H1 (cell line): ENCODE results near the gene LPGAT1. TPM values are rescaled to one million over a fixed set of nuclear protein-coding genes. Genes with fewer than 3 reads are reported as not detected.

ENCODE experiments used
- CTCF ChIA-PET: fragments of 300-600 bp; sonication (Branson Sonifier 250); formaldehyde crosslinking; loops from one replicate; lab custom pipeline; 2021; ENCODE audit not compliant: partially characterized antibody; lab: Charles Lee
- POLR2A ChIA-PET: fragments of 300-600 bp; sonication (Branson Sonifier 250); formaldehyde crosslinking; loops from one replicate; lab custom pipeline; 2021; ENCODE audit warnings: inconsistent platforms; ENCODE audit not compliant: partially characterized antibody; lab: Charles Lee
- DNase-seq, 2 experiments: peaks; one replicate each; pipeline versions ENCODE4 v3.0.0 to v3.0.0-alpha.2; 2010 to 2022; ENCODE audit warnings: low spot score in 2 of 2, low read depth in 1 of 2, mixed read lengths in 1 of 2
- FAIRE-seq: peaks from 2 replicates; lab custom pipeline; 2011; peaks lifted over from hg19 to GRCh38; lab: Jason Lieb, UNC
- H2AFZ ChIP-seq: 2 replicates; pipeline ENCODE4 v1.8.1; 2012; ENCODE audit warnings: low read length, inconsistent platforms
- H2AK5ac ChIP-seq: 2 replicates; pipeline ENCODE4 v1.6.1; 2013; ENCODE audit warnings: low read depth, low read length
- H2BK120ac ChIP-seq: replicated peaks from 2 replicates; pipeline ENCODE3; 2013; ENCODE audit warnings: low read depth, low read length, inconsistent platforms
- H2BK12ac ChIP-seq: 2 replicates; pipeline ENCODE4 v1.6.1; 2013; ENCODE audit warnings: low read depth, low read length
- H2BK15ac ChIP-seq: 2 replicates; pipeline ENCODE4 v1.6.1; 2013; ENCODE audit warnings: low read length
- H2BK20ac ChIP-seq: 2 replicates; pipeline ENCODE4 v1.6.1; 2013; ENCODE audit warnings: low read length
- H2BK5ac ChIP-seq: 2 replicates; pipeline ENCODE4 v1.6.1; 2013; ENCODE audit warnings: low read depth, low read length
- H3K14ac ChIP-seq: 2 replicates; pipeline ENCODE4 v1.6.1; 2013; ENCODE audit warnings: inconsistent platforms; ENCODE audit not compliant: insufficient read length
- H3K18ac ChIP-seq: 2 replicates; pipeline ENCODE4 v1.6.1; 2013; ENCODE audit warnings: low read length; ENCODE audit errors: extremely low read depth
- H3K23ac ChIP-seq: 2 replicates; pipeline ENCODE4 v1.6.1; 2013; ENCODE audit warnings: inconsistent platforms; ENCODE audit not compliant: insufficient read length
- H3K23me2 ChIP-seq: 2 replicates; pipeline ENCODE4 v1.6.1; 2013; ENCODE audit warnings: low read depth, low read length
- H3K27ac ChIP-seq: 2 replicates; pipeline ENCODE4 v1.6.1; 2011; ENCODE audit warnings: low read depth, low read length, inconsistent platforms
- H3K27me3 ChIP-seq, 4 experiments: replicated peaks in 1 of 4; 1 replicate in 1 of 4; 2 replicates in 3 of 4; pipeline versions ENCODE4 v1.6.1 to v1.8.1; 2011 to 2013; ENCODE audit warnings: low read length in 3 of 4, mild to moderate bottlenecking in 3 of 4, inconsistent platforms in 2 of 4, mixed read lengths in 2 of 4, moderate library complexity in 1 of 4; ENCODE audit not compliant: control insufficient read depth in 3 of 4, insufficient read depth in 3 of 4; ENCODE audit errors: extremely low read depth in 1 of 4
- H3K36me3 ChIP-seq, 4 experiments: 2 replicates each; pipeline versions ENCODE4 v1.6.1 to v1.8.1; 2011 to 2013; ENCODE audit warnings: mild to moderate bottlenecking in 4 of 4, low read length in 3 of 4, moderate library complexity in 2 of 4, control low read depth in 1 of 4, inconsistent platforms in 1 of 4; ENCODE audit not compliant: insufficient read depth in 4 of 4, control insufficient read depth in 2 of 4
- H3K4ac ChIP-seq: replicated peaks from 2 replicates; pipeline ENCODE3; 2013; ENCODE audit warnings: low read length, low read depth, mixed read lengths, inconsistent platforms; ENCODE audit not compliant: insufficient read length
- H3K4me1 ChIP-seq, 4 experiments: replicated peaks in 1 of 4; 1 replicate in 1 of 4; 2 replicates in 3 of 4; pipeline versions ENCODE4 v1.6.1 to v1.8.1; 2011 to 2013; ENCODE audit warnings: low read length in 3 of 4, inconsistent platforms in 2 of 4, mixed read lengths in 1 of 4; ENCODE audit not compliant: insufficient read depth in 4 of 4, control insufficient read depth in 3 of 4
- H3K4me2 ChIP-seq, 2 experiments: 2 replicates each; pipeline versions ENCODE4 v1.6.1 to v1.8.1; 2011 to 2013; ENCODE audit warnings: low read depth in 2 of 2, low read length in 2 of 2, control low read depth in 1 of 2, inconsistent platforms in 1 of 2, mild to moderate bottlenecking in 1 of 2; ENCODE audit not compliant: insufficient read depth in 1 of 2
- H3K4me3 ChIP-seq, 4 experiments: fragments of 200-600, 300-600 bp in 1 of 4; sonication (generic), shearing (Covaris generic), sonication (Bioruptor Twin) in 1 of 4; 2 replicates each; pipeline versions ENCODE4 v1.5.1 to v1.8.1; 2011 to 2016; ENCODE audit warnings: low read length in 4 of 4, low read depth in 3 of 4, control low read depth in 2 of 4, inconsistent platforms in 2 of 4, mild to moderate bottlenecking in 2 of 4, mixed read lengths in 1 of 4, moderate library complexity in 1 of 4; ENCODE audit not compliant: insufficient read depth in 2 of 4; ENCODE audit errors: extremely low read depth in 1 of 4
- H3K56ac ChIP-seq: replicated peaks from 2 replicates; pipeline ENCODE3; 2013; ENCODE audit warnings: low read depth, mild to moderate bottlenecking, mixed read lengths, low read length, inconsistent platforms; ENCODE audit not compliant: insufficient read length
- H3K79me1 ChIP-seq: 2 replicates; pipeline ENCODE4 v1.6.1; 2013; ENCODE audit warnings: low read depth, low read length, control low read depth
- H3K79me2 ChIP-seq, 2 experiments: 2 replicates each; pipeline versions ENCODE4 v1.6.1 to v1.8.1; 2012 to 2013; ENCODE audit warnings: low read length in 2 of 2, mild to moderate bottlenecking in 2 of 2, inconsistent platforms in 1 of 2; ENCODE audit not compliant: insufficient read depth in 2 of 2, control insufficient read depth in 1 of 2
- H3K9ac ChIP-seq, 4 experiments: replicated peaks in 1 of 4; 1 replicate in 1 of 4; 2 replicates in 3 of 4; pipeline versions ENCODE4 v1.6.1 to v1.8.1; 2011 to 2013; ENCODE audit warnings: low read depth in 3 of 4, low read length in 3 of 4, control low read depth in 2 of 4, mild to moderate bottlenecking in 2 of 4, moderate library complexity in 2 of 4, inconsistent platforms in 1 of 4; ENCODE audit errors: extremely low read depth in 1 of 4
- H3K9me3 ChIP-seq, 2 experiments: 2 replicates each; pipeline versions ENCODE4 v1.6.1 to v1.8.1; 2012 to 2013; ENCODE audit warnings: mild to moderate bottlenecking in 2 of 2, moderate library complexity in 2 of 2, control low read depth in 1 of 2, inconsistent platforms in 1 of 2, low read depth in 1 of 2, low read length in 1 of 2, mixed read lengths in 1 of 2; ENCODE audit not compliant: insufficient read depth in 2 of 2
- H4K20me1 ChIP-seq, 2 experiments: replicated peaks in 1 of 2; 2 replicates each; pipeline versions ENCODE3 to v1.8.1; 2011 to 2013; ENCODE audit warnings: inconsistent platforms in 2 of 2, low read length in 2 of 2, mild to moderate bottlenecking in 1 of 2; ENCODE audit not compliant: insufficient read depth in 2 of 2, control insufficient read depth in 1 of 2
- H4K5ac ChIP-seq: 2 replicates; pipeline ENCODE4 v1.6.1; 2013; ENCODE audit warnings: low read length, low read depth, mixed read lengths, inconsistent platforms; ENCODE audit not compliant: insufficient read length
- H4K8ac ChIP-seq: 2 replicates; pipeline ENCODE4 v1.8.0; 2013; ENCODE audit warnings: mild to moderate bottlenecking, moderate library complexity, low read length, inconsistent platforms; ENCODE audit not compliant: insufficient read depth; ENCODE audit errors: extremely low read depth
- H4K91ac ChIP-seq: replicated peaks from 2 replicates; pipeline ENCODE3; 2013; ENCODE audit warnings: low read length, mixed read lengths, inconsistent platforms; ENCODE audit not compliant: insufficient read length
- CBX8 ChIP-seq: fragments of 300-800, 300-1000 bp; sonication (generic); IDR thresholded peaks from 2 replicates; pipeline ENCODE4 v1.7.1; 2016; ENCODE audit warnings: low read depth, low read length, borderline replicate concordance
- GABPA ChIP-seq: IDR thresholded peaks from 2 replicates; pipeline ENCODE4 v1.6.1; 2011; ENCODE audit warnings: mild to moderate bottlenecking, low read length, moderate library complexity, borderline replicate concordance; ENCODE audit not compliant: insufficient read depth
- HDAC2 ChIP-seq, 2 experiments: fragments of 300-600 bp in 1 of 2; sonication (generic) in 1 of 2; IDR thresholded peaks; 2 replicates each; pipeline ENCODE4 v1.6.1; 2011 to 2012; ENCODE audit warnings: low read depth in 2 of 2, low read length in 2 of 2, mild to moderate bottlenecking in 2 of 2, moderate library complexity in 2 of 2, borderline replicate concordance in 1 of 2, inconsistent platforms in 1 of 2
- POLR2AphosphoS5 ChIP-seq: IDR thresholded peaks from 2 replicates; pipeline ENCODE4 v1.6.1; 2011; ENCODE audit warnings: low read depth, low read length
- RAD21 ChIP-seq, 2 experiments: IDR thresholded peaks in 1 of 2; conservative IDR thresholded peaks in 1 of 2; 2 replicates each; pipeline ENCODE4 v1.6.1; 2011; ENCODE audit warnings: low read depth in 2 of 2, low read length in 2 of 2, improper control_type of control experiment in 1 of 2, inconsistent platforms in 1 of 2, mild to moderate bottlenecking in 1 of 2, moderate library complexity in 1 of 2
- WGBS, 2 experiments: shearing (Covaris generic) in 1 of 2; methylation state at CpG; one replicate each; pipeline versions ENCODE4 v1.1.6 to v1.1.7; 2013 to 2015; ENCODE audit warnings: low lambda C conversion rate in 2 of 2, mixed read lengths in 2 of 2, inconsistent platforms in 1 of 2, low coverage in 1 of 2, missing lambda C conversion rate in 1 of 2; ENCODE audit not compliant: insufficient replicate concordance in 2 of 2, insufficient coverage in 1 of 2, insufficient read length in 1 of 2; ENCODE audit errors: extremely low coverage in 1 of 2, missing lambda C conversion rate in 1 of 2; 5-methylcytosine and 5-hydroxymethylcytosine counted together
- polyA plus RNA-seq, 7 experiments: library from polyadenylated mRNA; depleted of rRNA in 3 of 7; stranded (reverse) in 5 of 7; unstranded in 2 of 7; fragments of >200 nt in 5 of 7; fragments of 200-250 nt in 2 of 7; gene quantifications; 1 replicate in 5 of 7; 2 replicates in 1 of 7; 4 replicates in 1 of 7; pipeline versions ENCODE4 v1.2.1 to v1.2.3, GENCODE V29; 2011 to 2013; ENCODE audit warnings: missing spikeins in 2 of 7, mixed read lengths in 2 of 7
- total RNA-seq: library from RNA; stranded (reverse); fragmentation: NEBNext Ultra II Directional; extraction: Animal tissue kit (Norgen Biotek cat#: 25700); gene quantifications from 2 replicates; pipeline ENCODE4 v1.2.1, GENCODE V29; 2021
- TF ChIP-seq, protein P1 (sequence below), 3 experiments: IDR thresholded peaks; 1 replicate in 2 of 3; 2 replicates in 1 of 3; pipeline versions ENCODE4 v1.5.1 to v1.6.1; 2011; ENCODE audit warnings: low read length in 3 of 3, mild to moderate bottlenecking in 3 of 3, inconsistent platforms in 2 of 3, low read depth in 1 of 3, moderate library complexity in 1 of 3; ENCODE audit not compliant: insufficient read depth in 1 of 3; ENCODE audit errors: control extremely low read depth in 1 of 3

LPGAT1 gene
- total and polyA plus RNA-seq, 2 of the 8 experiments (the other 6 are each of a cell fraction or from before 2014, with no cell fraction given): 2.3 to 13.5 TPM

DNA sequence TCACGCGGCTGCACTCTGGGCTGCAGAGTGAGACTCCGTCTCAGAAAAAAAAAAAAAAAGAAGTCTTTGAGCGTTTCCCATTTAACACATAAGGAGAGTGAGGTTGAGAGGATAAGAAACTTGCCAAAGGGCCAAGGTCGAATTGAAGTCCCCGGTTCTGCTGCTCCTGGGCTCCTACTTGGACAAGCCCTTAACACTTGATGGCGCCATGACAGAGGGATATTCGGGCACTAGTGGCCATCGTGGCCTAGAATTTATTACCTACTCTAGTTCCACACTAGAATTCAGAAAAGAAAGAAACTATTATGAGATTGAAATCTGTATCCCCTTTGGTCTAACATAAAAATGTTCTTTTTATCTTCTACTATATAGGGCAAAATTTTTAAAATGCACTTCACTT, 89.4 kb downstream of the LPGAT1 start:
- POLR2A ChIA-PET: interaction anchor here (1.0 kb wide), 1 partner anchor 9 kb away, joined by 3 read pairs; no protein-coding TSS in a partner anchor
- H3K27ac ChIP-seq: no peak overlapping the region

More for the DNA sequence above, 89.4 kb downstream of the LPGAT1 start:
- no peak overlapping the region for H2BK12ac ChIP-seq
- H3K4me2 ChIP-seq: no peak overlapping the region
- H3K23me2 ChIP-seq: no peaks in the 10 kb centered on the region
- no peaks in the 10 kb centered on the region for H3K36me3 ChIP-seq
- no peaks in the 10 kb centered on the region for H3K79me1 ChIP-seq
- no peak overlapping the region for H3K14ac ChIP-seq
- H2BK15ac ChIP-seq: no peak overlapping the region
- H3K27me3 ChIP-seq: no peaks in the 10 kb centered on the region
- no peak overlapping the region for H3K4ac ChIP-seq
- peaks cover 0 to 2% of the 10 kb centered on the region in 2 experiments for H4K20me1 ChIP-seq
- TF ChIP-seq GABPA (no peak), POLR2AphosphoS5 (no peak), HDAC2 (IDR thresholded peaks at IDR 0.05; ENCODE audit: borderline replicate concordance in 1 of 2, low read depth in 2 of 2, low read length in 2 of 2) (no peak), CBX8 (no peak), RAD21 (IDR thresholded peaks at IDR 0.05 in 1 of 2, conservative IDR thresholded peaks at IDR 0.05 in 1 of 2; ENCODE audit: low read depth in 2 of 2, low read length in 2 of 2) (peak; percentile 58 to 69)
- TF ChIP-seq, protein P1, sequence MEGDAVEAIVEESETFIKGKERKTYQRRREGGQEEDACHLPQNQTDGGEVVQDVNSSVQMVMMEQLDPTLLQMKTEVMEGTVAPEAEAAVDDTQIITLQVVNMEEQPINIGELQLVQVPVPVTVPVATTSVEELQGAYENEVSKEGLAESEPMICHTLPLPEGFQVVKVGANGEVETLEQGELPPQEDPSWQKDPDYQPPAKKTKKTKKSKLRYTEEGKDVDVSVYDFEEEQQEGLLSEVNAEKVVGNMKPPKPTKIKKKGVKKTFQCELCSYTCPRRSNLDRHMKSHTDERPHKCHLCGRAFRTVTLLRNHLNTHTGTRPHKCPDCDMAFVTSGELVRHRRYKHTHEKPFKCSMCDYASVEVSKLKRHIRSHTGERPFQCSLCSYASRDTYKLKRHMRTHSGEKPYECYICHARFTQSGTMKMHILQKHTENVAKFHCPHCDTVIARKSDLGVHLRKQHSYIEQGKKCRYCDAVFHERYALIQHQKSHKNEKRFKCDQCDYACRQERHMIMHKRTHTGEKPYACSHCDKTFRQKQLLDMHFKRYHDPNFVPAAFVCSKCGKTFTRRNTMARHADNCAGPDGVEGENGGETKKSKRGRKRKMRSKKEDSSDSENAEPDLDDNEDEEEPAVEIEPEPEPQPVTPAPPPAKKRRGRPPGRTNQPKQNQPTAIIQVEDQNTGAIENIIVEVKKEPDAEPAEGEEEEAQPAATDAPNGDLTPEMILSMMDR (IDR thresholded peaks at IDR 0.05; ENCODE audit: control extremely low read depth in 1 of 3, insufficient read depth in 1 of 3, low read depth in 1 of 3, low read length in 3 of 3): peak; percentile 24 to 42 (median 29)
- 75% methylated on average over 6 of the region's 9 CpGs; no CpG with 5 or more reads in 1 of the 2 experiments for WGBS, 2 experiments
- CTCF ChIA-PET: interaction anchor here (0.6 to 4.3 kb wide), 10 partner anchors 14 to 694 kb away, joined by 3 to 21 read pairs (median 4); no protein-coding TSS in a partner anchor
- no peak overlapping the region for H3K4me3 ChIP-seq
- no peak overlapping the region for H4K5ac ChIP-seq
- H3K18ac ChIP-seq: no peak overlapping the region
- H2AK5ac ChIP-seq: no peak overlapping the region
- no peak overlapping the region for H2BK5ac ChIP-seq
- DNase-seq: no peak
- H4K91ac ChIP-seq: no peak overlapping the region
- H2BK20ac ChIP-seq: no peak overlapping the region
- no peak overlapping the region for H3K9ac ChIP-seq
- no peaks in the 10 kb centered on the region; a peak in 1 of 7 replicates for H3K4me1 ChIP-seq
- H2AFZ ChIP-seq: no peak overlapping the region
- H3K79me2 ChIP-seq: no peaks in the 10 kb centered on the region
- no peak overlapping the region for H3K56ac ChIP-seq
- FAIRE-seq: no peak
- H2BK120ac ChIP-seq: no peak overlapping the region
- no peaks in the 10 kb centered on the region for H3K9me3 ChIP-seq
- H4K8ac ChIP-seq: no peak overlapping the region
- no peak overlapping the region for H3K23ac ChIP-seq
